ENCODE results near the gene ZACN. TPM values are rescaled to one million over a fixed set of nuclear protein-coding genes. Genes with fewer than 3 reads are reported as not detected.

ZACN gene
- total and polyA plus RNA-seq, 2 donors (not counting 3 experiments of a cell fraction or from before 2014, with no cell fraction given), result 0.18 TPM; not detected in 1

- intact Hi-C loops (cut with micrococcal nuclease), result loop anchor here (5.0 kb wide), 2 partner anchors 139 to 174 kb away; no protein-coding TSS in a partner anchor
- no peak for FAIRE-seq
Observed at GRCh38 chr17:76123191-76123499, 44.2 kb downstream of the ZACN start.

GRCh38 chr17:76123749-76124581 lies 45.0 kb downstream of the ZACN start:
- FAIRE-seq, result no peak
- no peak for DNase-seq (ENCODE audit: low read depth, low spot score)

More at GRCh38 chr17:76123191-76123499, 44.2 kb downstream of the ZACN start:
- H3K27ac ChIP-seq (ENCODE audit: insufficient read depth, low read depth, low read length), result no peak overlapping the region
- DNase-seq (ENCODE audit: low read depth, low spot score), result no peak
- TF ChIP-seq GATA2 (IDR thresholded peaks at IDR 0.05; ENCODE audit: insufficient read depth, insufficient read length, low read depth, low read length) (no peak), MAX (IDR thresholded peaks at IDR 0.05; ENCODE audit: insufficient read depth, insufficient read length) (no peak), POLR2A (IDR thresholded peaks at IDR 0.05; ENCODE audit: low read depth, low read length) (no peak), JUN (IDR thresholded peaks at IDR 0.05; ENCODE audit: borderline replicate concordance, insufficient read depth, insufficient read length, low read depth) (no peak)
- no TSS peak for BruUV-seq (replicated peaks)
- H4K20me1 ChIP-seq (replicated peaks; ENCODE audit: control insufficient read depth, extremely low read depth, insufficient read depth, low read length), result no peaks in the 10 kb centered on the region
- no peak overlapping the region for H3K9ac ChIP-seq (replicated peaks; ENCODE audit: extremely low read depth, insufficient read depth, low read length)
- H3K9me1 ChIP-seq (replicated peaks; ENCODE audit: control insufficient read depth, extremely low read depth, insufficient read depth, low read length), result no peaks in the 10 kb centered on the region
- no peak overlapping the region for H2AFZ ChIP-seq (ENCODE audit: low read depth, low read length)
- H3K36me3 ChIP-seq (ENCODE audit: control insufficient read depth in 2 of 2, extremely low read depth in 1 of 2, insufficient read depth in 2 of 2, low read length in 2 of 2), result no peaks in the 10 kb centered on the region
- no peak overlapping the region for H3K4me2 ChIP-seq (ENCODE audit: insufficient read depth, low read length)
- ChIA-PET CTCF (interaction anchor here (0.9 to 14.5 kb wide), 5 partner anchors 22 to 152 kb away, joined by 3 to 320 read pairs (median 33); no protein-coding TSS in a partner anchor), POLR2A (no interaction called here)
- no peak overlapping the region for H3K4me3 ChIP-seq (replicated peaks in 1 of 3; ENCODE audit: insufficient read depth in 1 of 3, low read depth in 1 of 3, low read length in 3 of 3)
- H3K9me3 ChIP-seq (replicated peaks; ENCODE audit: control insufficient read depth, insufficient read depth, low read length), result no peaks in the 10 kb centered on the region
- dilution Hi-C loops (cut with MboI; ENCODE audit: extremely low pct_ligation_motif_present, low sequenced_read_pairs), result no loop called here
- H3K79me2 ChIP-seq (ENCODE audit: control insufficient read depth, insufficient read depth, low read length), result no peaks in the 10 kb centered on the region
- no peaks in the 10 kb centered on the region for H3K27me3 ChIP-seq (ENCODE audit: control insufficient read depth in 2 of 2, insufficient read depth in 2 of 2, low read length in 2 of 2)
- peaks cover 3% of the 10 kb centered on the region for H3K4me1 ChIP-seq (ENCODE audit: control insufficient read depth, extremely low read depth, insufficient read depth, low read length)

More at GRCh38 chr17:76123749-76124581, 45.0 kb downstream of the ZACN start:
- peaks cover 3% of the 10 kb centered on the region for H3K4me1 ChIP-seq (ENCODE audit: control insufficient read depth, extremely low read depth, insufficient read depth, low read length)
- CTCF ChIA-PET, result interaction anchor here (0.5 to 14.5 kb wide), 10 partner anchors 9 to 175 kb away, joined by 3 to 320 read pairs (median 4); partner anchors contain the start of gene FOXJ1
- H3K27me3 ChIP-seq (ENCODE audit: control insufficient read depth in 2 of 2, insufficient read depth in 2 of 2, low read length in 2 of 2), result no peaks in the 10 kb centered on the region
- H3K4me3 ChIP-seq (replicated peaks in 1 of 3; ENCODE audit: insufficient read depth in 1 of 3, low read depth in 1 of 3, low read length in 3 of 3), result no peak overlapping the region
- no peaks in the 10 kb centered on the region for H3K9me1 ChIP-seq (replicated peaks; ENCODE audit: control insufficient read depth, extremely low read depth, insufficient read depth, low read length)
- no TSS peak for BruUV-seq (replicated peaks)
- no peak overlapping the region for H3K27ac ChIP-seq (ENCODE audit: insufficient read depth, low read depth, low read length)
- TF ChIP-seq MYC (IDR thresholded peaks at IDR 0.05; ENCODE audit: low read depth, low read length), result no peak
- no peak for TF ChIP-seq MAX (IDR thresholded peaks at IDR 0.05; ENCODE audit: insufficient read depth, insufficient read length)
- no peak for TF ChIP-seq POLR2AphosphoS5 (IDR thresholded peaks at IDR 0.05; ENCODE audit: insufficient read depth, low read depth, low read length)
- TF ChIP-seq JUN (IDR thresholded peaks at IDR 0.05; ENCODE audit: borderline replicate concordance, insufficient read depth, insufficient read length, low read depth), result no peak
- no peak for TF ChIP-seq GATA2 (IDR thresholded peaks at IDR 0.05; ENCODE audit: insufficient read depth, insufficient read length, low read depth, low read length)
- no peak for TF ChIP-seq FOS (IDR thresholded peaks at IDR 0.05; ENCODE audit: borderline replicate concordance, insufficient read depth, low read length)
- no peak for TF ChIP-seq POLR2A (IDR thresholded peaks at IDR 0.05; ENCODE audit: low read depth, low read length)
- TF ChIP-seq, protein P1, sequence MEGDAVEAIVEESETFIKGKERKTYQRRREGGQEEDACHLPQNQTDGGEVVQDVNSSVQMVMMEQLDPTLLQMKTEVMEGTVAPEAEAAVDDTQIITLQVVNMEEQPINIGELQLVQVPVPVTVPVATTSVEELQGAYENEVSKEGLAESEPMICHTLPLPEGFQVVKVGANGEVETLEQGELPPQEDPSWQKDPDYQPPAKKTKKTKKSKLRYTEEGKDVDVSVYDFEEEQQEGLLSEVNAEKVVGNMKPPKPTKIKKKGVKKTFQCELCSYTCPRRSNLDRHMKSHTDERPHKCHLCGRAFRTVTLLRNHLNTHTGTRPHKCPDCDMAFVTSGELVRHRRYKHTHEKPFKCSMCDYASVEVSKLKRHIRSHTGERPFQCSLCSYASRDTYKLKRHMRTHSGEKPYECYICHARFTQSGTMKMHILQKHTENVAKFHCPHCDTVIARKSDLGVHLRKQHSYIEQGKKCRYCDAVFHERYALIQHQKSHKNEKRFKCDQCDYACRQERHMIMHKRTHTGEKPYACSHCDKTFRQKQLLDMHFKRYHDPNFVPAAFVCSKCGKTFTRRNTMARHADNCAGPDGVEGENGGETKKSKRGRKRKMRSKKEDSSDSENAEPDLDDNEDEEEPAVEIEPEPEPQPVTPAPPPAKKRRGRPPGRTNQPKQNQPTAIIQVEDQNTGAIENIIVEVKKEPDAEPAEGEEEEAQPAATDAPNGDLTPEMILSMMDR (IDR thresholded peaks at IDR 0.05; ENCODE audit: extremely low read depth in 1 of 2, insufficient read depth in 1 of 2, low read depth in 1 of 2, low read length in 2 of 2), result no peak
- no peak for TF ChIP-seq EZH2 (IDR thresholded peaks at IDR 0.05; ENCODE audit: borderline replicate concordance, low read depth, low read length, severe bottlenecking)
- no peaks in the 10 kb centered on the region for H3K9me3 ChIP-seq (replicated peaks; ENCODE audit: control insufficient read depth, insufficient read depth, low read length)
- H2AFZ ChIP-seq (ENCODE audit: low read depth, low read length), result no peak overlapping the region
- POLR2A ChIA-PET, result no interaction called here
- H3K79me2 ChIP-seq (ENCODE audit: control insufficient read depth, insufficient read depth, low read length), result no peaks in the 10 kb centered on the region
- no peaks in the 10 kb centered on the region for H3K36me3 ChIP-seq (ENCODE audit: control insufficient read depth in 2 of 2, extremely low read depth in 1 of 2, insufficient read depth in 2 of 2, low read length in 2 of 2)
- dilution Hi-C loops (cut with MboI; ENCODE audit: extremely low pct_ligation_motif_present, low sequenced_read_pairs) (no loop called here), intact Hi-C loops (cut with micrococcal nuclease) (loop anchor here (5.0 kb wide), 2 partner anchors 138 to 173 kb away; no protein-coding TSS in a partner anchor)
- no peak overlapping the region for H3K9ac ChIP-seq (replicated peaks; ENCODE audit: extremely low read depth, insufficient read depth, low read length)
- H4K20me1 ChIP-seq (replicated peaks; ENCODE audit: control insufficient read depth, extremely low read depth, insufficient read depth, low read length), result no peaks in the 10 kb centered on the region
- H3K4me2 ChIP-seq (ENCODE audit: insufficient read depth, low read length), result no peak overlapping the region

All from endothelial cell of umbilical vein (primary cell).